ENCODE data around the gene EXO5.
"Not testable (repeated sequence)": the region's sequence is repeated elsewhere in the genome, so short reads cannot be mapped to it uniquely, and the experiment has no call there.

Gene EXO5

GRCh38 chr1:40553017-40553416 lies 44.5 kb downstream of the EXO5 start:
- no peak for DNase-seq (ENCODE audit: low read depth)
- H3K4me3 ChIP-seq (ENCODE audit: low read depth, low read length), result no peak overlapping the region
- no peak for TF ChIP-seq CTCF (conservative IDR thresholded peaks at IDR 0.05; ENCODE audit: low read depth, low read length)

GRCh38 chr1:40554807-40555206 lies 46.2 kb downstream of the EXO5 start:
- DNase-seq (ENCODE audit: low read depth); H3K4me3 ChIP-seq (ENCODE audit: low read depth, low read length): not testable (repeated sequence)

GRCh38 chr1:40556121-40556520 lies 47.6 kb downstream of the EXO5 start:
- TF ChIP-seq CTCF (conservative IDR thresholded peaks at IDR 0.05; ENCODE audit: low read depth, low read length), result no peak
- no peak for DNase-seq (ENCODE audit: low read depth)

GRCh38 chr1:40558241-40558640 lies 49.7 kb downstream of the EXO5 start:
- not testable (repeated sequence) for DNase-seq (ENCODE audit: low read depth); H3K4me3 ChIP-seq (ENCODE audit: low read depth, low read length)

More at GRCh38 chr1:40556121-40556520, 47.6 kb downstream of the EXO5 start:
- H3K4me3 ChIP-seq (ENCODE audit: low read depth, low read length), result no peak overlapping the region

GRCh38 chr1:40562185-40562584 lies 53.6 kb downstream of the EXO5 start:
- no peak for DNase-seq (ENCODE audit: low read depth)
- H3K4me3 ChIP-seq (ENCODE audit: low read depth, low read length), result no peak overlapping the region
- no peak for TF ChIP-seq CTCF (conservative IDR thresholded peaks at IDR 0.05; ENCODE audit: low read depth, low read length)

- no peak for DNase-seq (ENCODE audit: low read depth)
- TF ChIP-seq CTCF (conservative IDR thresholded peaks at IDR 0.05; ENCODE audit: low read depth, low read length), result no peak
Measured at GRCh38 chr1:40563266-40563665, 54.7 kb downstream of the EXO5 start.

GRCh38 chr1:40564506-40564905 lies 55.9 kb downstream of the EXO5 start:
- no peak overlapping the region for H3K4me3 ChIP-seq (ENCODE audit: low read depth, low read length)
- TF ChIP-seq CTCF (conservative IDR thresholded peaks at IDR 0.05; ENCODE audit: low read depth, low read length), result no peak
- DNase-seq (ENCODE audit: low read depth), result no peak

More at GRCh38 chr1:40563266-40563665, 54.7 kb downstream of the EXO5 start:
- no peak overlapping the region for H3K4me3 ChIP-seq (ENCODE audit: low read depth, low read length)

GRCh38 chr1:40564913-40565312 lies 56.3 kb downstream of the EXO5 start:
- TF ChIP-seq CTCF (conservative IDR thresholded peaks at IDR 0.05; ENCODE audit: low read depth, low read length), result no peak
- no peak overlapping the region for H3K4me3 ChIP-seq (ENCODE audit: low read depth, low read length)
- DNase-seq (ENCODE audit: low read depth), result no peak
